K562 (cell line): ENCODE results near the gene HDAC5. TPM values are rescaled to one million over a fixed set of nuclear protein-coding genes. Genes with fewer than 3 reads are reported as not detected.

Experiments used
- ARID1B ChIP-seq: fragments of 450-650 bp; IDR thresholded peaks from 2 replicates; pipeline ENCODE4 v1.6.1; 2016; ENCODE audit warnings: antibody characterized with exemption, mild to moderate bottlenecking, inconsistent platforms
- CBFB ChIP-seq: sonication (generic); formaldehyde crosslinking; IDR thresholded peaks from 2 replicates; pipeline ENCODE4 v1.4.0; 2020; ENCODE audit warnings: mild to moderate bottlenecking, missing genetic modification reagents
- CBX3 ChIP-seq, 2 experiments: IDR thresholded peaks; 1 replicate in 1 of 2; 2 replicates in 1 of 2; pipeline ENCODE4 v1.6.1; 2012; ENCODE audit warnings: inconsistent platforms in 2 of 2, low read length in 2 of 2, borderline replicate concordance in 1 of 2, control low read depth in 1 of 2
- DMBX1 ChIP-seq: fragments of 250-450 bp; sonication (Bioruptor Pico); IDR thresholded peaks from 2 replicates; pipeline ENCODE4 v1.8.0; 2022; ENCODE audit warnings: inconsistent platforms, mild to moderate bottlenecking, moderate library complexity, borderline replicate concordance
- FOSL1 ChIP-seq: fragments of 200-800 bp; sonication (Bioruptor generic); conservative IDR thresholded peaks from 2 replicates; pipeline ENCODE4 v1.6.1; 2016; ENCODE audit warnings: missing genetic modification characterization, missing compliant biosample characterization
- GMEB1 ChIP-seq: fragments of 250-450 bp; sonication (Bioruptor Pico); IDR thresholded peaks from 2 replicates; pipeline ENCODE4 v1.4.0; 2020; ENCODE audit warnings: mild to moderate bottlenecking
- HDAC3 ChIP-seq: fragments of 450-650 bp; IDR thresholded peaks from 2 replicates; pipeline ENCODE4 v1.6.1; 2018; ENCODE audit warnings: borderline replicate concordance, mild to moderate bottlenecking, moderate library complexity; ENCODE audit not compliant: partially characterized antibody
- JUN ChIP-seq, 2 experiments: sonication (generic) in 1 of 2; formaldehyde crosslinking in 1 of 2; IDR thresholded peaks; 2 replicates each; pipeline versions ENCODE4 v1.6.1 to v1.8.0; 2012 to 2022; ENCODE audit warnings: borderline replicate concordance in 2 of 2, mild to moderate bottlenecking in 2 of 2, improper control_type of control experiment in 1 of 2, low read depth in 1 of 2, low read length in 1 of 2, missing genetic modification reagents in 1 of 2
- MAZ ChIP-seq, 2 experiments: fragments of 450-650 bp in 1 of 2; sonication (generic) in 1 of 2; formaldehyde crosslinking; IDR thresholded peaks in 1 of 2; conservative IDR thresholded peaks in 1 of 2; 2 replicates each; pipeline versions ENCODE4 v1.4.0 to v1.5.0; 2020; ENCODE audit warnings: mild to moderate bottlenecking in 1 of 2, missing genetic modification reagents in 1 of 2
- MTA3 ChIP-seq: fragments of 450-650 bp; formaldehyde crosslinking; IDR thresholded peaks from 2 replicates; pipeline ENCODE4 v1.6.1; 2017; ENCODE audit warnings: mild to moderate bottlenecking, borderline replicate concordance
- MXD1 ChIP-seq: fragments of 250-450 bp; sonication (Bioruptor Pico); IDR thresholded peaks from 2 replicates; pipeline ENCODE4 v1.8.0; 2021; ENCODE audit warnings: borderline replicate concordance, mild to moderate bottlenecking, moderate library complexity; ENCODE audit not compliant: poor library complexity, severe bottlenecking
- SETDB1 ChIP-seq: IDR thresholded peaks from one replicate; pipeline ENCODE4 v1.6.1; 2012; ENCODE audit warnings: low read length, control low read depth, inconsistent platforms
- TAL1 ChIP-seq: fragments of 450-650 bp; IDR thresholded peaks from 2 replicates; pipeline ENCODE4 v1.6.1; 2016; ENCODE audit warnings: mild to moderate bottlenecking
- TCF7 ChIP-seq: sonication (generic); IDR thresholded peaks from 2 replicates; pipeline ENCODE4 v1.6.1; 2016; ENCODE audit warnings: antibody characterized with exemption, borderline replicate concordance
- VEZF1 ChIP-seq: fragments of 200-800 bp; sonication (Bioruptor generic); IDR thresholded peaks from 2 replicates; pipeline ENCODE4 v1.6.1; 2017; ENCODE audit warnings: missing genetic modification characterization, missing compliant biosample characterization
- ZNF639 ChIP-seq, 2 experiments: fragments of 200-800 bp in 1 of 2; sonication (Bioruptor generic) in 1 of 2; sonication (generic) in 1 of 2; formaldehyde crosslinking in 1 of 2; IDR thresholded peaks in 1 of 2; conservative IDR thresholded peaks in 1 of 2; 2 replicates each; pipeline versions ENCODE4 v1.5.0 to v1.6.1; 2016 to 2020; ENCODE audit warnings: missing compliant biosample characterization in 1 of 2, missing genetic modification characterization in 1 of 2, missing genetic modification reagents in 1 of 2
- polyA plus RNA-seq, 8 experiments: library from polyadenylated mRNA; depleted of rRNA in 4 of 8; stranded (reverse) in 5 of 8; unstranded in 3 of 8; fragments of >200 nt; fragmentation: Nextera tagmentation in 2 of 8; fragmentation: Illumina TruSeq in 1 of 8; extraction: Ambion mirVana in 2 of 8; extraction: Trizol in 1 of 8; gene quantifications; 2 replicates each; pipeline versions ENCODE4 v1.2.1 to v1.2.3, GENCODE V29; 2011 to 2014; ENCODE audit warnings: inconsistent platforms in 1 of 8, missing spikeins in 1 of 8
- total RNA-seq, 7 experiments: library from RNA; depleted of rRNA in 6 of 7; stranded (reverse); fragments of >200 nt in 6 of 7; fragmentation: Illumina TruSeq in 2 of 7; extraction: Trizol in 2 of 7; gene quantifications; 2 replicates each; pipeline versions ENCODE4 v1.2.1 to v1.2.3, GENCODE V29; 2011 to 2021; ENCODE audit warnings: low replicate concordance in 1 of 7

Gene HDAC5
- total and polyA plus RNA-seq, 9 of the 15 experiments (the other 6 are each of a cell fraction or from before 2014, with no cell fraction given) = 0.45 to 26.2 (median 16.4) TPM

GRCh38 chr17:44070455-44071197 is 52.8 kb downstream of the HDAC5 start, which contains the start of gene G6PC3 (continued):
- TF ChIP-seq GMEB1 (CRISPR knock-in tag) (peak; percentile 64), ZNF639 (CRISPR knock-in tag; conservative IDR thresholded peaks at IDR 0.05 in 1 of 2, IDR thresholded peaks at IDR 0.05 in 1 of 2) (peak in 1 of 2 experiments; percentile 99; a peak in 2 of 4 replicates), TAL1 (no peak), CBFB (CRISPR knock-in tag) (0 out of 2 replicates have a peak, but pooled peaks have one; percentile 44), MTA3 (peak; percentile 99), SETDB1 (no peak), MXD1 (CRISPR knock-in tag) (peak; percentile 100), MAZ (CRISPR knock-in tag; conservative IDR thresholded peaks at IDR 0.05 in 1 of 2, IDR thresholded peaks at IDR 0.05 in 1 of 2) (peak; percentile 65 to 89; a peak in 3 of 4 replicates), VEZF1 (CRISPR knock-in tag) (peak; percentile 78), CBX3 (IDR thresholded peaks at IDR 0.05; ENCODE audit: borderline replicate concordance in 1 of 2, low read length in 2 of 2) (peak in 1 of 2 experiments; percentile 93; a peak in 2 of 3 replicates), TCF7 (0 out of 2 replicates have a peak, but pooled peaks have one; percentile 66), JUN (IDR thresholded peaks at IDR 0.05; ENCODE audit: borderline replicate concordance, low read depth, low read length) (peak; percentile 96; the same call in 1 of the 2 replicates), JUN (CRISPR knock-in tag; IDR thresholded peaks at IDR 0.05; ENCODE audit: borderline replicate concordance) (peak; percentile 66; the same call in 1 of the 2 replicates), DMBX1 (CRISPR knock-in tag) (0 out of 2 replicates have a peak, but pooled peaks have one; percentile 29), ARID1B (no peak), FOSL1 (tag) (peak; percentile 61), HDAC3 (peak; percentile 41)
